Mesenchymal stem cell (in vitro differentiated cells and primary cell): Measurements from ENCODE around the gene GAB2.

Source experiments
- DNase-seq: peaks from one replicate; pipeline ENCODE4 v3.0.0-alpha.2; 2013
- H2AFZ ChIP-seq: one replicate; pipeline ENCODE4 v1.6.1; 2013; ENCODE audit warnings: low read depth, mild to moderate bottlenecking, control low read depth, inconsistent platforms, low read length, moderate library complexity
- H2AK5ac ChIP-seq: 2 replicates; pipeline ENCODE4 v1.6.1; 2013; ENCODE audit warnings: low read length, moderate library complexity, mild to moderate bottlenecking, inconsistent platforms; ENCODE audit not compliant: severe bottlenecking
- H2BK120ac ChIP-seq: one replicate; pipeline ENCODE4 v1.6.1; 2013; ENCODE audit warnings: low read depth, mild to moderate bottlenecking, inconsistent platforms, low read length, moderate library complexity
- H2BK12ac ChIP-seq, 2 experiments: one replicate each; pipeline ENCODE4 v1.6.1; 2013; ENCODE audit warnings: inconsistent platforms in 2 of 2, low read length in 2 of 2, mild to moderate bottlenecking in 2 of 2, moderate library complexity in 2 of 2, control low read depth in 1 of 2
- H2BK15ac ChIP-seq: one replicate; pipeline ENCODE4 v1.6.1; 2013; ENCODE audit warnings: mild to moderate bottlenecking, low read depth, inconsistent platforms; ENCODE audit not compliant: poor library complexity, severe bottlenecking
- H2BK5ac ChIP-seq: 2 replicates; pipeline ENCODE4 v1.6.1; 2013; ENCODE audit warnings: low read depth, mild to moderate bottlenecking, low read length, control low read depth, inconsistent platforms; ENCODE audit not compliant: poor library complexity, severe bottlenecking
- H3K14ac ChIP-seq, 2 experiments: one replicate each; pipeline ENCODE4 v1.6.1; 2013; ENCODE audit warnings: inconsistent platforms in 2 of 2, low read length in 2 of 2, control low read depth in 1 of 2, mild to moderate bottlenecking in 1 of 2, moderate library complexity in 1 of 2
- H3K18ac ChIP-seq, 2 experiments: one replicate each; pipeline ENCODE4 v1.6.1; 2013; ENCODE audit warnings: inconsistent platforms in 2 of 2, low read length in 2 of 2, control low read depth in 1 of 2, low read depth in 1 of 2, mild to moderate bottlenecking in 1 of 2
- H3K23ac ChIP-seq, 2 experiments: one replicate each; pipeline ENCODE4 v1.6.1; 2013; ENCODE audit warnings: inconsistent platforms in 2 of 2, low read length in 2 of 2, mild to moderate bottlenecking in 2 of 2, moderate library complexity in 2 of 2, control low read depth in 1 of 2
- H3K27ac ChIP-seq: 2 replicates; pipeline ENCODE4 v1.5.1; 2013; ENCODE audit warnings: mild to moderate bottlenecking, moderate library complexity, low read length, control low read depth, inconsistent platforms; ENCODE audit not compliant: poor library complexity, severe bottlenecking
- H3K27me3 ChIP-seq, 2 experiments: 2 replicates each; pipeline versions ENCODE4 v1.6.1 to v1.7.0; 2013; ENCODE audit warnings: low read length in 2 of 2, mild to moderate bottlenecking in 2 of 2, moderate library complexity in 2 of 2, control low read depth in 1 of 2, inconsistent platforms in 1 of 2; ENCODE audit not compliant: control insufficient read depth in 1 of 2, insufficient read depth in 1 of 2
- H3K36me3 ChIP-seq, 2 experiments: 2 replicates each; pipeline versions ENCODE4 v1.6.1 to v1.7.0; 2013; ENCODE audit warnings: low read length in 2 of 2, control low read depth in 1 of 2, inconsistent platforms in 1 of 2, low read depth in 1 of 2, mild to moderate bottlenecking in 1 of 2; ENCODE audit not compliant: insufficient read depth in 2 of 2, control insufficient read depth in 1 of 2
- H3K4ac ChIP-seq, 2 experiments: one replicate each; pipeline ENCODE4 v1.6.1; 2013; ENCODE audit warnings: inconsistent platforms in 2 of 2, low read length in 2 of 2, mild to moderate bottlenecking in 2 of 2, moderate library complexity in 2 of 2, control low read depth in 1 of 2, low read depth in 1 of 2
- H3K4me1 ChIP-seq: 2 replicates; pipeline ENCODE4 v1.6.1; 2013; ENCODE audit warnings: low read depth, low read length, control low read depth; ENCODE audit not compliant: control insufficient read depth, insufficient read depth
- H3K4me2 ChIP-seq: 2 replicates; pipeline ENCODE4 v1.6.1; 2013; ENCODE audit warnings: low read length, mild to moderate bottlenecking, inconsistent platforms; ENCODE audit not compliant: poor library complexity, severe bottlenecking
- H3K4me3 ChIP-seq, 2 experiments: 2 replicates each; pipeline versions ENCODE4 v1.5.1 to v1.7.0; 2013; ENCODE audit warnings: low read length in 2 of 2, mild to moderate bottlenecking in 2 of 2, control low read depth in 1 of 2, low read depth in 1 of 2; ENCODE audit not compliant: insufficient read depth in 1 of 2
- H3K79me1 ChIP-seq: replicated peaks from 2 replicates; pipeline ENCODE4 v1.6.1; 2013; ENCODE audit warnings: mild to moderate bottlenecking, control low read depth, low read length, inconsistent platforms; ENCODE audit not compliant: poor library complexity, severe bottlenecking
- H3K9ac ChIP-seq: 2 replicates; pipeline ENCODE4 v1.7.0; 2013; ENCODE audit warnings: mild to moderate bottlenecking, low read length, moderate library complexity
- H3K9me3 ChIP-seq: 2 replicates; pipeline ENCODE4 v1.7.0; 2013; ENCODE audit warnings: mild to moderate bottlenecking, low read length; ENCODE audit not compliant: control insufficient read depth
- H4K8ac ChIP-seq: one replicate; pipeline ENCODE4 v1.6.1; 2013; ENCODE audit warnings: inconsistent platforms, mild to moderate bottlenecking, low read length, moderate library complexity
- H4K91ac ChIP-seq: one replicate; pipeline ENCODE4 v1.6.1; 2013; ENCODE audit warnings: mild to moderate bottlenecking, low read length, inconsistent platforms
- WGBS: methylation state at CpG from one replicate; pipeline ENCODE4 v1.1.7; 2013; ENCODE audit warnings: mixed read lengths; 5-methylcytosine and 5-hydroxymethylcytosine counted together

The GAB2 gene

DNA sequence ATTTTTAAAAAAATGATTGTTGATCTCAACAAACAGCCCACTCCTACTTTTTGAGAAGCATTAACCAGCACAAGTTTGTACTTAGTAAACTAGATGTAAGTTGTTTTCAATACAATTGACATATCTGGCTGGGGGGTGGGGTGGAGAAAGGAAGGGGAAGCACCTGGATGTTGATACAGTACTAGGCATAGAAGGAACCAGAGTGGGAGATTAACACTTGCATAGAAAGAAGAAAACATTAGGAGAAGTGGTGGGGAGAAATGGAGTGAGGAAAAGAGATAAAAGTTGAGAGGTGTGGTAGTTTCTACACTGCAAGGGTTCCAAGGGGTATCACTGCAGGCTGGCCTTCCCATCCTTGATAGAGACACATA is 10.6 kb upstream of the GAB2 start:
- Histone ChIP-seq H3K4me1 (no peaks in the 10 kb centered on the region), H4K8ac (no peak overlapping the region), H2BK5ac (no peak overlapping the region), H2AFZ (no peak overlapping the region), H3K4me3 (no peak overlapping the region), H4K91ac (no peak overlapping the region), H3K4ac (no peak overlapping the region), H3K18ac (no peak overlapping the region), H3K23ac (no peak overlapping the region), H3K14ac (no peak overlapping the region), H3K9ac (no peak overlapping the region), H2BK15ac (no peak overlapping the region), H2BK12ac (no peak overlapping the region), H3K27ac (no peak overlapping the region), H3K36me3 (peaks cover 4 to 6% of the 10 kb centered on the region in 2 experiments), H2AK5ac (no peak overlapping the region), H3K27me3 (no peaks in the 10 kb centered on the region), H3K4me2 (no peak overlapping the region), H2BK120ac (no peak overlapping the region), H3K79me1 (no peaks in the 10 kb centered on the region), H3K9me3 (no peaks in the 10 kb centered on the region)
- DNase-seq: no peak

DNA sequence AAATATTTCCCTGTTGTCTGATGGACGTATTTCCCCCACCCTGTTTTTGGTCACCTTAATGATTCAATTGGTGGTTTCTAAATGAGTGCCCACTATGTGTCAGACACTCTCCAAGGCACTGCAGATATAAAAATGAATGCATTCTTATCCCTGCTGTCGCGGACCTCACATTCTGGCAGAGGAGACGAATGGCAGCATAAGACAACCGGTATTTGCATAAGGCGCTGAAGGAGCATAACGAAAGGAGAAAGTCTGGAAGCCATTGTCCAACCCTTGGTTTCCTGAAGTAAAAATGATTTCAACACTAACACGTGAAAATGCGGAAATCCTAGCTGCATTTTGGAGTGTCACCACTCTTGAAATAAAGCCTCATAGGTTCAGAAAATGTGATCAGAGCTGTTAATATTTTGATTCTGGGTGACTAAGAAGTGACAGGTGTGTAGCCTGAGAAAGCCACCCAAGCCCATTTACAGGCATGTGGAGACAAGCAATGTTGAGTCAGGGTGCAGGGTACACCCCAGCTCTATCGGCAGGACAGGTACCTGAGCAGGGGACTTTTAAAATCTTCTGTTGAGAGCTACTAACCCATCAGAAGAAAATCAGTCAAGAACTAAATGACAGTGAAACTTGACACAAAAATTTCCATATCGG is 10.1 kb upstream of the GAB2 start:
- Histone ChIP-seq H2BK12ac (no peak overlapping the region), H3K9ac (no peak overlapping the region), H3K4me3 (no peak overlapping the region), H3K18ac (no peak overlapping the region), H4K8ac (no peak overlapping the region), H3K36me3 (peaks cover 4 to 6% of the 10 kb centered on the region in 2 experiments), H4K91ac (no peak overlapping the region), H3K4ac (no peak overlapping the region), H2BK5ac (no peak overlapping the region), H3K79me1 (no peaks in the 10 kb centered on the region), H3K23ac (no peak overlapping the region), H2BK15ac (no peak overlapping the region), H3K4me1 (no peaks in the 10 kb centered on the region), H2AK5ac (no peak overlapping the region), H3K27me3 (no peaks in the 10 kb centered on the region), H3K9me3 (no peaks in the 10 kb centered on the region), H3K4me2 (no peak overlapping the region), H3K14ac (peak overlapping the region in 1 of 2 experiments; percentile 1), H2AFZ (no peak overlapping the region), H3K27ac (no peak overlapping the region), H2BK120ac (no peak overlapping the region)
- WGBS: 97% methylated on average over 11 of the region's 11 CpGs
- no peak for DNase-seq

DNA sequence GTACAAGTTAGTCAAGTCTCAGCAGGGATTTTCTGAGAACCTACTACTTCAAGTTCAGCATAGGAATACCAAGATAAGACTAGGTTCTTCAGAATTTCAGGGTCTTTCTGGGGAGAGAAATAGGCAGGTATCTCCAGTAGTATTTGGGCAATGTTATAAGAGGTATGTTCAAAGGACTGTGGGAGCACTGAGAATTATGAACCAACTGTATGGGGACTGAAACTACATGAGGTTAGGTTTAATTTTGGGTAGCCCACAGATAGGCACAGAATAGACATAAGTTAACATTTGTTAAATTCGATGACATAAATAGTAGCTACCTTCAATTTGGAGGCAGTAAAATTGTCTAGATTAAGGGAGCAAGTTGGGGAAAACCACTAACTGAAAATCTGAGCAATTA is 9.2 kb upstream of the GAB2 start:
- H3K4me1 ChIP-seq: no peaks in the 10 kb centered on the region
- H3K23ac ChIP-seq: no peak overlapping the region
- no peak overlapping the region for H3K4ac ChIP-seq
- H2BK12ac ChIP-seq: no peak overlapping the region
- H3K9me3 ChIP-seq: no peaks in the 10 kb centered on the region
- no peaks in the 10 kb centered on the region for H3K79me1 ChIP-seq
- H2BK15ac ChIP-seq: no peak overlapping the region
- no peak overlapping the region for H3K4me2 ChIP-seq
- H3K18ac ChIP-seq: no peak overlapping the region
- no peak overlapping the region for H2BK5ac ChIP-seq
- no peak overlapping the region for H2AFZ ChIP-seq
- no peak overlapping the region for H3K4me3 ChIP-seq
- no peak overlapping the region for H3K27ac ChIP-seq
- no CpG with 5 or more reads among the region's 1 CpG for WGBS
- DNase-seq: no peak
- H4K8ac ChIP-seq: no peak overlapping the region
- H4K91ac ChIP-seq: no peak overlapping the region
- H3K36me3 ChIP-seq: peaks cover 4 to 6% of the 10 kb centered on the region in 2 experiments
- H3K27me3 ChIP-seq: no peaks in the 10 kb centered on the region
- H3K14ac ChIP-seq: no peak overlapping the region
- H3K9ac ChIP-seq: no peak overlapping the region
- H2AK5ac ChIP-seq: no peak overlapping the region
- no peak overlapping the region for H2BK120ac ChIP-seq

GRCh38 chr11:78425399-78426070 is 7.9 kb upstream of the GAB2 start:
- Histone ChIP-seq H2AK5ac (no peak overlapping the region), H3K9ac (no peak overlapping the region), H2BK12ac (no peak overlapping the region), H3K18ac (no peak overlapping the region), H3K23ac (no peak overlapping the region), H2BK5ac (no peak overlapping the region), H3K27me3 (no peaks in the 10 kb centered on the region), H3K4me1 (peaks cover 5% of the 10 kb centered on the region), H2BK120ac (no peak overlapping the region), H3K9me3 (no peaks in the 10 kb centered on the region), H2AFZ (no peak overlapping the region), H3K4me2 (no peak overlapping the region), H3K79me1 (no peaks in the 10 kb centered on the region), H3K14ac (no peak overlapping the region), H3K27ac (no peak overlapping the region), H2BK15ac (no peak overlapping the region), H4K91ac (no peak overlapping the region), H4K8ac (no peak overlapping the region), H3K4ac (no peak overlapping the region), H3K4me3 (no peak overlapping the region), H3K36me3 (peaks cover 4 to 6% of the 10 kb centered on the region in 2 experiments)
- 100% methylated on average over 2 of the region's 4 CpGs for WGBS
- no peak for DNase-seq
